CD8-positive, alpha-beta memory T cell (primary cell): Measurements from ENCODE around the gene GAD1. TPM values are rescaled to one million over a fixed set of nuclear protein-coding genes. Genes with fewer than 3 reads are reported as not detected.
A peak's percentile ranks its signal among the peaks of the same experiment; 100 is the strongest.

Source experiments
- CTCF ChIA-PET: fragments of 350-600 bp; sonication (Branson Sonifier 250); formaldehyde crosslinking; loops from one replicate; lab custom pipeline; 2021; ENCODE audit warnings: antibody characterized with exemption; lab: Charles Lee
- POLR2A ChIA-PET: fragments of 350-600 bp; sonication (Branson Sonifier 250); formaldehyde crosslinking; loops from one replicate; lab custom pipeline; 2021; ENCODE audit warnings: antibody characterized with exemption; lab: Charles Lee
- DNase-seq, 5 donors: peaks; one replicate each; pipeline versions ENCODE4 v3.0.0 to v3.0.0-alpha.2; 2020 to 2022; ENCODE audit warnings: mixed read lengths in 1 of 5
- H3K27ac ChIP-seq: one replicate; pipeline ENCODE4 v1.7.0; 2013; ENCODE audit warnings: low read depth, mild to moderate bottlenecking, low read length, moderate library complexity
- H3K27me3 ChIP-seq: 2 replicates; pipeline ENCODE4 v1.7.0; 2013; ENCODE audit warnings: low read length, mild to moderate bottlenecking; ENCODE audit not compliant: insufficient read depth, poor library complexity, severe bottlenecking
- H3K36me3 ChIP-seq: 2 replicates; pipeline ENCODE4 v1.7.0; 2013; ENCODE audit warnings: mild to moderate bottlenecking, low read length, moderate library complexity; ENCODE audit not compliant: insufficient read depth
- H3K4me1 ChIP-seq: 2 replicates; pipeline ENCODE4 v1.7.0; 2013; ENCODE audit warnings: mild to moderate bottlenecking, low read length, moderate library complexity; ENCODE audit not compliant: insufficient read depth
- H3K4me3 ChIP-seq: 2 replicates; pipeline ENCODE4 v1.7.0; 2013; ENCODE audit warnings: mild to moderate bottlenecking, low read length
- H3K9me3 ChIP-seq: 2 replicates; pipeline ENCODE4 v1.7.0; 2013; ENCODE audit warnings: mild to moderate bottlenecking, low read length
- H3K27ac Mint-ChIP-seq, 8 donors: one replicate each; pipeline ENCODE4 v1.8.0; 2020 to 2021; ENCODE audit warnings: mixed read lengths in 8 of 8, mild to moderate bottlenecking in 6 of 8, inconsistent platforms in 3 of 8, moderate library complexity in 3 of 8
- H3K27me3 Mint-ChIP-seq, 2 donors: one replicate each; pipeline ENCODE4 v1.8.0; 2020 to 2021; ENCODE audit warnings: mixed read lengths in 2 of 2, mild to moderate bottlenecking in 1 of 2, moderate library complexity in 1 of 2
- H3K36me3 Mint-ChIP-seq, 3 donors: one replicate each; pipeline ENCODE4 v1.8.0; 2020 to 2021; ENCODE audit warnings: mixed read lengths in 3 of 3, inconsistent platforms in 1 of 3, mild to moderate bottlenecking in 1 of 3
- H3K4me1 Mint-ChIP-seq, 3 donors: one replicate each; pipeline ENCODE4 v1.8.0; 2020 to 2021; ENCODE audit warnings: mixed read lengths in 3 of 3, inconsistent platforms in 1 of 3, mild to moderate bottlenecking in 1 of 3
- H3K4me3 Mint-ChIP-seq, 7 donors: one replicate each; pipeline ENCODE4 v1.8.0; 2020 to 2021; ENCODE audit warnings: mixed read lengths in 7 of 7, mild to moderate bottlenecking in 6 of 7, moderate library complexity in 4 of 7, inconsistent platforms in 2 of 7
- H3K9me3 Mint-ChIP-seq, 5 donors: one replicate each; pipeline ENCODE4 v1.8.0; 2020 to 2022; ENCODE audit warnings: mixed read lengths in 5 of 5, mild to moderate bottlenecking in 3 of 5, moderate library complexity in 2 of 5, inconsistent platforms in 1 of 5
- polyA plus RNA-seq: library from polyadenylated mRNA; unstranded; fragments of 300-500 nt; fragmentation: Illumina TruSeq; gene quantifications from one replicate; pipeline ENCODE4 v1.2.3, GENCODE V29; 2021
- total RNA-seq, 2 experiments: library from RNA; stranded (reverse); gene quantifications; one replicate each; pipeline ENCODE4 v1.2.3, GENCODE V29; 2021

Gene GAD1
- total and polyA plus RNA-seq, 3 experiments from 2014 or later: 0.55 to 1.0 TPM; not detected in 1

DNA sequence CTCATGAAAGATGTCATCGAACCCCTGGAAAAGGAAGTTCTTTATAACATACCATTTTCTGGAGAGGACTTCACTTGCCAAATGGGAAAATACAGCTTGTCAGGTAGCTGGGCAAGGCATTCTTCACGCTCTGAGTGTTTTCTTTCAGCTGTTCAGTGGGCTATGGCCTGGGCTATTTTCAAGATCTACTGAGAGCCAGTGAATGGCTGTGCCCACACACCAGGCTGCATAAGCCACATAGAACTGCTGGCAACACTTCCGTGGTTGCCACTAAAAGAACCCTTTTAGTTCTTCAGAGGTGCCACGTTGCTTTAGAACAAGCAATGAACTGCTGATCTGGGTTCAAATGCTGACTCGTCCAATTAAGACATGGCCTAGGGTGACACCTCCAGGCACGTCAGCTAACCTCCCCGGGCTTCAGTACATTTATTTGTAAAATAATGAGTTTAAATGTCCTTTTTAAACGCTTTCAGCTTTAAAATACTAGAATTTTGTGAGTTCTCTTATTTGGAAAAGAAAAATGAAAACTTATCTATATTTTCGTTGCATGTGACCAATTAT is 75.8 kb downstream of the GAD1 start:
- Histone ChIP-seq H3K4me1 (no peaks in the 10 kb centered on the region), H3K27ac (no peak overlapping the region), H3K27me3 (no peaks in the 10 kb centered on the region), H3K36me3 (no peaks in the 10 kb centered on the region), H3K9me3 (no peaks in the 10 kb centered on the region), H3K4me3 (no peak overlapping the region)
- no peak overlapping the region for H3K27ac Mint-ChIP-seq
- peaks cover 0 to 34% of the 10 kb centered on the region in 2 donors for H3K27me3 Mint-ChIP-seq
- no peaks in the 10 kb centered on the region for H3K36me3 Mint-ChIP-seq
- CTCF ChIA-PET: interaction anchor here (0.9 kb wide), 1 partner anchor 19 kb away, joined by 3 read pairs; no protein-coding TSS in a partner anchor
- H3K9me3 Mint-ChIP-seq: no peaks in the 10 kb centered on the region
- POLR2A ChIA-PET: interaction anchor here (0.5 kb wide), 1 partner anchor 241 kb away, joined by 3 read pairs; no protein-coding TSS in a partner anchor
- H3K4me1 Mint-ChIP-seq: no peaks in the 10 kb centered on the region
- no peak overlapping the region for H3K4me3 Mint-ChIP-seq
- no peak for DNase-seq

DNA sequence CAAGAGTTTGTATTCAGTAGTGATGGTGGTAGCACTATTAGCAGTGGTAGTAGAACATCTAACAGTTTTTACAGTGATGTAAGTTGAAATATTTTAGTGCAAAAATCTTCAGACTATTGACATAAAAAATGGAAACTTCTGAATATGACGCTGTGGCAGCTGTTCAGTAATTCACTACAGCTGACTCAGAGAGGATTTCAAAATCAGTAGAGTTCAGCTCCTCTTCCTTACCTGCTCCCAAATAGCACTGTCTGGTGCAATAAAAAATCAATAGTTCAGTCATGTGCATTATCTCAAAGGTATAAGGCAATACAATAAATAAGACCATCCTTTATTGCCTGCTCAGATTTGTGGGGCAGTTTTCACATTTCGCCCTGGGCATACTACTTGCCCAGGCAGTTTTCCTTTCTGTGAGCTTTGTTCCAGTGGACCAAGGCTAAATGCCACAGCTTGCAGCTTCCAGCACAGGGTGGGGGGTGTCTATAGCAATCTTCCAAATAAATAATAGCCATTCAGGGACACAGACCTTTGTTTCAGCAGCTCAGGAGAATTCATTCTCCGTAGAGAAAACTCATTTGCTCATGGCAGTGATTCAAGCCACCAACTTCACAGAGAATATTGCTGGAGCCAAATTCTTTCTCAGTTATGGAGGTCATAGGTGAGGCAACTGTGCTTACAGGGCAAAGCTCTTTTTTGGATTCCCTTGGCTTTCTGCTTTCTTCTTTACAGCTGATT is 78.5 kb downstream of the GAD1 start:
- no peaks in the 10 kb centered on the region for H3K27me3 ChIP-seq
- H3K27ac ChIP-seq: no peak overlapping the region
- Mint-ChIP-seq H3K27ac (peak overlapping the region in 1 of 8 donors; percentile 36), H3K36me3 (no peaks in the 10 kb centered on the region), H3K4me1 (no peaks in the 10 kb centered on the region), H3K9me3 (no peaks in the 10 kb centered on the region), H3K27me3 (peaks cover 9 to 27% of the 10 kb centered on the region in 2 donors), H3K4me3 (no peak overlapping the region)
- ChIA-PET CTCF (interaction anchor here (1.5 kb wide), 1 partner anchor 10 kb away, joined by 5 read pairs; no protein-coding TSS in a partner anchor), POLR2A (no interaction called here)
- H3K4me3 ChIP-seq: no peak overlapping the region
- H3K36me3 ChIP-seq: no peaks in the 10 kb centered on the region
- no peaks in the 10 kb centered on the region for H3K9me3 ChIP-seq
- no peak for DNase-seq
- no peaks in the 10 kb centered on the region for H3K4me1 ChIP-seq

DNA sequence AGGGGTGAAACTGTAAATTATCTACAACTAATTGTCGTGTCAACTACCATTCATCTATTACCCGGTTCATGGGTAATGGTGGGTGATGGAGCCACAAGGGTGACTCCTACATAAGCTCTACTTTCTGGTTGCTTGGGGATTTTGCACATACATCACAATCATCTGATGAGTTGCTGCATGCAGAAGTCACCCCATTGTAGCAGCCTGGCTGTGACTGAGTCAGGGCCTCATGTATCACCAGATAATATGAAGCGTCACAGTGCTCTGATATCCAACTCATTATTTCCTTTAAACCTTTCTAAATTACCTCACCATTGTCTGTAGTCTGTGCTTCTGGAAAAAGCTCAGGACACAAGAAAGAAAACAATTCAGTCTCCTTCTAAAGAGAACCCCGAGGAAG is 79.9 kb downstream of the GAD1 start:
- Histone ChIP-seq H3K27me3 (no peaks in the 10 kb centered on the region), H3K36me3 (no peaks in the 10 kb centered on the region), H3K27ac (no peak overlapping the region), H3K4me3 (no peak overlapping the region), H3K4me1 (no peaks in the 10 kb centered on the region), H3K9me3 (no peaks in the 10 kb centered on the region)
- Mint-ChIP-seq H3K27me3 (peaks cover 10 to 32% of the 10 kb centered on the region in 2 donors), H3K4me1 (no peaks in the 10 kb centered on the region), H3K36me3 (no peaks in the 10 kb centered on the region), H3K4me3 (no peak overlapping the region), H3K27ac (no peak overlapping the region), H3K9me3 (no peaks in the 10 kb centered on the region)
- ChIA-PET POLR2A (no interaction called here), CTCF (interaction anchor here (0.8 kb wide), 1 partner anchor 23 kb away, joined by 3 read pairs; no protein-coding TSS in a partner anchor)
- DNase-seq: no peak

DNA sequence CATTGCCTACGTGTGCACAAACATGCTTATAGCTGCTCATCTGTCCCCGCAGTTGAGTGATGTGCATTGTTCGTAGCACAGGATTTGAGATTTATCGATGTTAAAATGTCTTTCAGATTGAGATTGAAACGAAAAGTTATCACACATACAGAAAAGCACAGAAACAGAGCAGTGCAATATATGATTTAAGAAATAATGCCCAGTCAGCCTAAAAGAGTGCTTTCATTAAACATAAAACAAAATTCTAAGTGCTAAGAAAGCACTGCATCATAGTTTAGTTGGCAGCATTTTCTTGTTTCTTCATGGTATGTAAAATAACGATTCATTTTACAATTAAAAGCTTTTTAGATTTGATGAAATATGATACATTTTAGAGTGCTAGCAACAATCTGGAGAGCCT is 80.4 kb downstream of the GAD1 start:
- DNase-seq: no peak
- no peaks in the 10 kb centered on the region for H3K9me3 ChIP-seq
- ChIA-PET POLR2A (no interaction called here), CTCF (interaction anchor here (0.8 kb wide), 1 partner anchor 24 kb away, joined by 3 read pairs; no protein-coding TSS in a partner anchor)
- H3K9me3 Mint-ChIP-seq: no peaks in the 10 kb centered on the region
- no peaks in the 10 kb centered on the region for H3K27me3 ChIP-seq
- H3K27ac ChIP-seq: no peak overlapping the region
- no peak overlapping the region for H3K4me3 ChIP-seq
- H3K27ac Mint-ChIP-seq: no peak overlapping the region
- peaks cover 10 to 37% of the 10 kb centered on the region in 2 donors for H3K27me3 Mint-ChIP-seq
- no peak overlapping the region for H3K4me3 Mint-ChIP-seq
- H3K4me1 ChIP-seq: no peaks in the 10 kb centered on the region
- no peaks in the 10 kb centered on the region for H3K36me3 ChIP-seq
- H3K4me1 Mint-ChIP-seq: no peaks in the 10 kb centered on the region
- no peaks in the 10 kb centered on the region for H3K36me3 Mint-ChIP-seq

DNA sequence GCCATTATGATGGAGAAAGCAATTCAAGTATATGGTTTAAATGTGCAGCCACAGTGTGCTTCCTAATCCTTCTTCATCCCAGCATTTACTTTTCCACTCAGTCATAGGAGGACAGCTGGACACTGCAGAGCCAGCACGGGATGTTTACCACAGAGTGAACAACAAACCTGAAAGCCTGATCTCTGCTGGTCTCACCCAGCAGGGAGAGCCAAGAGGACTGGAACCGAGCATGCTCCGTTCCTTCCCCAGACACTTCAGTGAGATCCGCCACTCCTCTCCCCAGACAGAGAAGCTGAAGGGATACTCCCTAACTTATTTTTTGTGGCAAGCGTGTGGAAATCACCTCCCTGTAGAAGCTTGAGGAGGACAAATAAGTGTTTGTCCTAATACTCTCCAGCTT is 89.2 kb downstream of the GAD1 start:
- Histone ChIP-seq H3K27ac (no peak overlapping the region), H3K4me3 (no peak overlapping the region), H3K4me1 (no peaks in the 10 kb centered on the region), H3K27me3 (no peaks in the 10 kb centered on the region), H3K9me3 (no peaks in the 10 kb centered on the region), H3K36me3 (no peaks in the 10 kb centered on the region)
- CTCF ChIA-PET: interaction anchor here (1.3 to 1.4 kb wide), 2 partner anchors 17 to 22 kb away, joined by 3 to 4 read pairs; no protein-coding TSS in a partner anchor
- Mint-ChIP-seq H3K36me3 (peaks cover 0 to 10% (median 2%) of the 10 kb centered on the region in 3 donors), H3K27ac (no peak overlapping the region), H3K9me3 (peaks cover 12 to 27% (median 21%) of the 10 kb centered on the region in 5 donors), H3K4me3 (no peak overlapping the region), H3K4me1 (no peaks in the 10 kb centered on the region), H3K27me3 (peaks cover 6 to 41% of the 10 kb centered on the region in 2 donors)
- no peak for DNase-seq
- POLR2A ChIA-PET: no interaction called here

Other genes starting within 250 kb of the GAD1 start
- not detected for gene SP5, start 101.5 kb upstream of the GAD1 start, total RNA-seq
- not detected for gene SP5, start 101.5 kb upstream of the GAD1 start, polyA plus RNA-seq
- gene ERICH2, start 46.5 kb upstream of the GAD1 start, total RNA-seq: not detected
- not detected for gene ERICH2, start 46.5 kb upstream of the GAD1 start, polyA plus RNA-seq
- 10 to 100 TPM; 70.7 to 80.9 TPM for gene GORASP2, start 112.4 kb downstream of the GAD1 start, total RNA-seq
- gene GORASP2, start 112.4 kb downstream of the GAD1 start, polyA plus RNA-seq: 101 TPM